BLaER1 treated with 17β-estradiol and CSF1 and Interleukin-3, amounts not matched to agents 10 nM and 100 nM (cell line): ENCODE results near the gene GPR26.

Experiments used
- H3K27ac ChIP-seq, 11 experiments: shearing (Covaris generic); formaldehyde crosslinking; 2 replicates each; pipeline ENCODE4 v1.8.1; 2022
- H3K27me3 ChIP-seq, 11 experiments: shearing (Covaris generic); formaldehyde crosslinking; 2 replicates each; pipeline ENCODE4 v1.8.1; 2022
- H3K36me3 ChIP-seq, 11 experiments: shearing (Covaris generic); formaldehyde crosslinking; 2 replicates each; pipeline ENCODE4 v1.8.1; 2022
- H3K4me1 ChIP-seq, 10 experiments: shearing (Covaris generic); formaldehyde crosslinking; 2 replicates each; pipeline ENCODE4 v1.8.1; 2022
- H3K4me2 ChIP-seq, 11 experiments: shearing (Covaris generic); formaldehyde crosslinking; 2 replicates each; pipeline ENCODE4 v1.8.1; 2022
- H3K4me3 ChIP-seq, 10 experiments: shearing (Covaris generic); formaldehyde crosslinking; 2 replicates each; pipeline ENCODE4 v1.8.1; 2022
- H3K9ac ChIP-seq, 11 experiments: shearing (Covaris generic); formaldehyde crosslinking; 2 replicates each; pipeline ENCODE4 v1.8.1; 2022
- H3K9me3 ChIP-seq, 11 experiments: shearing (Covaris generic); formaldehyde crosslinking; replicated peaks in 1 of 11; 2 replicates each; pipeline ENCODE4 v1.8.1; 2022
- H4K20me1 ChIP-seq, 11 experiments: shearing (Covaris generic); formaldehyde crosslinking; 2 replicates each; pipeline ENCODE4 v1.8.1; 2022
- Cebpa-rat ChIP-seq, 11 experiments: shearing (Covaris generic); IDR thresholded peaks; 2 replicates each; pipeline ENCODE4 v1.8.1; 2022

The GPR26 gene

GRCh38 chr10:123642697-123643096 lies 23.5 kb upstream of the GPR26 start:
- no peak for TF ChIP-seq Cebpa-rat (IDR thresholded peaks at IDR 0.05)
- H3K27ac ChIP-seq: no peak overlapping the region
- H3K4me1 ChIP-seq: peaks cover 0 to 7% (median under 1%) of the 10 kb centered on the region in 10 experiments; a peak in 7 of 20 replicates
- H3K9me3 ChIP-seq: no peaks in the 10 kb centered on the region
- no peaks in the 10 kb centered on the region for H4K20me1 ChIP-seq
- no peak overlapping the region for H3K4me3 ChIP-seq
- no peaks in the 10 kb centered on the region for H3K36me3 ChIP-seq
- no peak overlapping the region for H3K4me2 ChIP-seq
- no peak overlapping the region for H3K9ac ChIP-seq
- no peaks in the 10 kb centered on the region for H3K27me3 ChIP-seq

GRCh38 chr10:123643315-123643714 lies 22.8 kb upstream of the GPR26 start:
- no peak overlapping the region for H3K4me3 ChIP-seq
- H3K27me3 ChIP-seq: no peaks in the 10 kb centered on the region
- H4K20me1 ChIP-seq: no peaks in the 10 kb centered on the region
- no peak overlapping the region for H3K9ac ChIP-seq
- no peaks in the 10 kb centered on the region for H3K36me3 ChIP-seq
- H3K27ac ChIP-seq: no peak overlapping the region
- TF ChIP-seq Cebpa-rat (IDR thresholded peaks at IDR 0.05): no peak
- H3K4me1 ChIP-seq: peaks cover 0 to 6% (median 0%) of the 10 kb centered on the region in 10 experiments; a peak in 1 of 20 replicates
- no peak overlapping the region for H3K4me2 ChIP-seq
- H3K9me3 ChIP-seq: no peaks in the 10 kb centered on the region

GRCh38 chr10:123645016-123645415 lies 21.1 kb upstream of the GPR26 start:
- Histone ChIP-seq H3K36me3 (no peaks in the 10 kb centered on the region), H3K4me2 (no peak overlapping the region), H4K20me1 (no peaks in the 10 kb centered on the region; a peak in 1 of 22 replicates), H3K9me3 (no peaks in the 10 kb centered on the region), H3K4me3 (no peak overlapping the region), H3K4me1 (0 out of 20 replicates have a peak, but pooled peaks cover 0 to 6% (median 0%) of the 10 kb centered on the region in 10 experiments), H3K9ac (no peak overlapping the region), H3K27me3 (no peaks in the 10 kb centered on the region), H3K27ac (no peak overlapping the region)
- no peak for TF ChIP-seq Cebpa-rat (IDR thresholded peaks at IDR 0.05)

- TF ChIP-seq Cebpa-rat (IDR thresholded peaks at IDR 0.05): no peak
- Histone ChIP-seq H3K4me2 (no peak overlapping the region), H3K9ac (no peak overlapping the region), H3K36me3 (no peaks in the 10 kb centered on the region), H3K4me3 (no peak overlapping the region), H3K27ac (no peak overlapping the region), H4K20me1 (no peaks in the 10 kb centered on the region; a peak in 1 of 22 replicates), H3K27me3 (no peaks in the 10 kb centered on the region), H3K9me3 (no peaks in the 10 kb centered on the region), H3K4me1 (0 out of 20 replicates have a peak, but pooled peaks cover 0 to 6% (median 0%) of the 10 kb centered on the region in 10 experiments)
These were observed 20.5 kb upstream of the GPR26 start for GRCh38 chr10:123645615-123646014.

- no peaks in the 10 kb centered on the region for H3K9me3 ChIP-seq
- no peak for TF ChIP-seq Cebpa-rat (IDR thresholded peaks at IDR 0.05)
- H3K4me1 ChIP-seq: 0 out of 20 replicates have a peak, but pooled peaks cover 0 to 6% (median 0%) of the 10 kb centered on the region in 10 experiments
- no peaks in the 10 kb centered on the region; a peak in 1 of 22 replicates for H4K20me1 ChIP-seq
- no peak overlapping the region for H3K9ac ChIP-seq
- H3K4me2 ChIP-seq: no peak overlapping the region
- H3K27ac ChIP-seq: no peak overlapping the region
- no peak overlapping the region for H3K4me3 ChIP-seq
- H3K36me3 ChIP-seq: no peaks in the 10 kb centered on the region
- H3K27me3 ChIP-seq: no peaks in the 10 kb centered on the region
These were observed 17.6 kb upstream of the GPR26 start for GRCh38 chr10:123648595-123648994.

GRCh38 chr10:123649676-123650075 lies 16.5 kb upstream of the GPR26 start:
- Histone ChIP-seq H3K27ac (no peak overlapping the region), H3K9me3 (no peaks in the 10 kb centered on the region), H3K27me3 (no peaks in the 10 kb centered on the region), H3K4me1 (0 out of 20 replicates have a peak, but pooled peaks cover 0 to 6% (median 0%) of the 10 kb centered on the region in 10 experiments), H3K4me3 (no peak overlapping the region), H4K20me1 (no peaks in the 10 kb centered on the region; a peak in 1 of 22 replicates), H3K36me3 (no peaks in the 10 kb centered on the region), H3K9ac (no peak overlapping the region), H3K4me2 (no peak overlapping the region)
- no peak for TF ChIP-seq Cebpa-rat (IDR thresholded peaks at IDR 0.05)

- H3K4me1 ChIP-seq: 0 out of 20 replicates have a peak, but pooled peaks cover 0 to 6% (median 0%) of the 10 kb centered on the region in 10 experiments
- no peaks in the 10 kb centered on the region for H3K9me3 ChIP-seq
- no peak overlapping the region for H3K4me3 ChIP-seq
- no peak for TF ChIP-seq Cebpa-rat (IDR thresholded peaks at IDR 0.05)
- H3K36me3 ChIP-seq: no peaks in the 10 kb centered on the region
- no peak overlapping the region for H3K4me2 ChIP-seq
- H3K27me3 ChIP-seq: no peaks in the 10 kb centered on the region
- no peak overlapping the region for H3K27ac ChIP-seq
- no peaks in the 10 kb centered on the region; a peak in 1 of 22 replicates for H4K20me1 ChIP-seq
- H3K9ac ChIP-seq: no peak overlapping the region
These were observed 14.6 kb upstream of the GPR26 start for GRCh38 chr10:123651421-123652047.

GRCh38 chr10:123655751-123656150 lies 10.4 kb upstream of the GPR26 start:
- Histone ChIP-seq H4K20me1 (peaks cover 0 to 6% (median 0%) of the 10 kb centered on the region in 11 experiments; a peak in 2 of 22 replicates), H3K4me1 (no peaks in the 10 kb centered on the region), H3K9me3 (no peaks in the 10 kb centered on the region), H3K4me2 (no peak overlapping the region), H3K36me3 (no peaks in the 10 kb centered on the region), H3K27ac (no peak overlapping the region), H3K9ac (no peak overlapping the region), H3K27me3 (no peaks in the 10 kb centered on the region), H3K4me3 (no peak overlapping the region)
- no peak for TF ChIP-seq Cebpa-rat (IDR thresholded peaks at IDR 0.05)

GRCh38 chr10:123663522-123663921 lies 2.6 kb upstream of the GPR26 start:
- H3K4me3 ChIP-seq: no peak overlapping the region
- H4K20me1 ChIP-seq: peaks cover 0 to 6% (median 0%) of the 10 kb centered on the region in 11 experiments; a peak in 2 of 22 replicates
- no peak for TF ChIP-seq Cebpa-rat (IDR thresholded peaks at IDR 0.05)
- no peaks in the 10 kb centered on the region for H3K27me3 ChIP-seq
- H3K4me1 ChIP-seq: peaks cover 0 to 12% (median 6%) of the 10 kb centered on the region in 10 experiments; a peak in 8 of 20 replicates
- no peak overlapping the region for H3K9ac ChIP-seq
- peaks cover 0 to 15% (median 6%) of the 10 kb centered on the region in 11 experiments; a peak in 8 of 22 replicates for H3K9me3 ChIP-seq
- no peak overlapping the region for H3K4me2 ChIP-seq
- no peak overlapping the region for H3K27ac ChIP-seq
- no peaks in the 10 kb centered on the region for H3K36me3 ChIP-seq
